Panc1 (cell line): ENCODE measurements around the gene MAP4K4.

Experiments used
- CTCF ChIP-seq: fragments of 450-650 bp; IDR thresholded peaks from 2 replicates; pipeline ENCODE4 v1.5.1; 2017; ENCODE audit warnings: mild to moderate bottlenecking
- POLR2AphosphoS5 ChIP-seq: IDR thresholded peaks from 2 replicates; pipeline ENCODE4 v1.6.1; 2012; ENCODE audit warnings: mild to moderate bottlenecking, low read depth, low read length, moderate library complexity
- REST ChIP-seq, 2 experiments: IDR thresholded peaks; 2 replicates each; pipeline ENCODE4 v1.6.1; 2011 to 2012; ENCODE audit warnings: low read depth in 2 of 2, control low read depth in 1 of 2, low read length in 1 of 2, mild to moderate bottlenecking in 1 of 2, moderate library complexity in 1 of 2; ENCODE audit not compliant: insufficient read depth in 1 of 2
- SIN3A ChIP-seq: IDR thresholded peaks from 2 replicates; pipeline ENCODE4 v1.6.1; 2012; ENCODE audit warnings: low read depth, mild to moderate bottlenecking, low read length, moderate library complexity, borderline replicate concordance; ENCODE audit not compliant: insufficient read depth

- TF ChIP-seq CTCF (no peak), REST (IDR thresholded peaks at IDR 0.05; ENCODE audit: insufficient read depth in 1 of 2, low read depth in 2 of 2, low read length in 1 of 2) (no peak), POLR2AphosphoS5 (no peak), SIN3A (no peak)
These were observed 215.0 kb downstream of the MAP4K4 start for GRCh38 chr2:101912545-101912944.
